Measurements from ENCODE around the gene SLC22A23.
"Not testable (repeated sequence)": the region's sequence is repeated elsewhere in the genome, so short reads cannot be mapped to it uniquely, and the experiment has no call there.

SLC22A23 gene

DNA sequence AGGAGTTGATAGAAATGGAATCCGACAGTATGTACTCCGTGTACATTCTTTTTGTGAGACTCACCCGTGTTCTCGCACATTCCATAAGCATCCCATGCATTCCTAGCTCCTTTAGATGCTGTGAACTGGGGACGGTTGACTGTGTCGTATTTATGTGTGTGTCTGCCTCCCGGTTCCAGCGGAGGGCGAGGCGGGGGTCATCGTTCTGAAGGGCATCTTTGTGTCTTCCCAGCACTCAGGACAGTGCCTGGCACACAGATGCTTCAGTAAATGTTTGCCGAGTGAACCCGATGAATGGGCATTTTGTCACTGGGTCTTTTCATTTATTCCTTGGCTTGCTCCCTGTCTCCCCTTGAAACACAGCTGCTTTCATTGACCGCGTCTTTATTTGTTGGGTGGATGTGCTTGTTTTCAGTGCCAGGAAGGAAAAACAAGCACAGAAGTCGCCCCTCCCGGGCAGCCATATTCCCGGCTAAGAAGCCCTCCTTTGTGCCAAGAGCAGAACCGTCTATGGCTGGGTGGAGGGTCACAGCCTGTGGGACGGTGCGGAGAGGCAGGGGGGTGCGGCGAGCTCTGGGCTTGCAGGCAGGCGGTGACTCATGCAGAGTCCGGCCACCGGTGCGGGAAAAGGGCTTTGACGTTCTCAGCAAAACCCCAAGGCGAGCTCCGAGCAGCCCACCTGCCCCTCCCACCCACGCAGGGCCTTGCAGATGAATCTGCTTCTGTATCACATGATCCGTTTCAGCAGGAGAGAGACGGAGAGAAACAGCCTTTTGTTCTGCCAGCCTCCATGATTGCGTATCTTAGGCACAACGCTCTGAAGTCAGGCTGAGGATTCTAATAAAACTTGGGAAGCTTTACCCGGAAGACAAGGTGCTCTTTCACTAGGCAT is 209.3 kb downstream of the SLC22A23 start:
- DNase-seq (ENCODE audit: insufficient read length, low spot score) (no peak), FAIRE-seq (no peak)
- TF ChIP-seq, protein P1, sequence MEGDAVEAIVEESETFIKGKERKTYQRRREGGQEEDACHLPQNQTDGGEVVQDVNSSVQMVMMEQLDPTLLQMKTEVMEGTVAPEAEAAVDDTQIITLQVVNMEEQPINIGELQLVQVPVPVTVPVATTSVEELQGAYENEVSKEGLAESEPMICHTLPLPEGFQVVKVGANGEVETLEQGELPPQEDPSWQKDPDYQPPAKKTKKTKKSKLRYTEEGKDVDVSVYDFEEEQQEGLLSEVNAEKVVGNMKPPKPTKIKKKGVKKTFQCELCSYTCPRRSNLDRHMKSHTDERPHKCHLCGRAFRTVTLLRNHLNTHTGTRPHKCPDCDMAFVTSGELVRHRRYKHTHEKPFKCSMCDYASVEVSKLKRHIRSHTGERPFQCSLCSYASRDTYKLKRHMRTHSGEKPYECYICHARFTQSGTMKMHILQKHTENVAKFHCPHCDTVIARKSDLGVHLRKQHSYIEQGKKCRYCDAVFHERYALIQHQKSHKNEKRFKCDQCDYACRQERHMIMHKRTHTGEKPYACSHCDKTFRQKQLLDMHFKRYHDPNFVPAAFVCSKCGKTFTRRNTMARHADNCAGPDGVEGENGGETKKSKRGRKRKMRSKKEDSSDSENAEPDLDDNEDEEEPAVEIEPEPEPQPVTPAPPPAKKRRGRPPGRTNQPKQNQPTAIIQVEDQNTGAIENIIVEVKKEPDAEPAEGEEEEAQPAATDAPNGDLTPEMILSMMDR (IDR thresholded peaks at IDR 0.05; ENCODE audit: insufficient read depth, missing control alignments), result no peak

DNA sequence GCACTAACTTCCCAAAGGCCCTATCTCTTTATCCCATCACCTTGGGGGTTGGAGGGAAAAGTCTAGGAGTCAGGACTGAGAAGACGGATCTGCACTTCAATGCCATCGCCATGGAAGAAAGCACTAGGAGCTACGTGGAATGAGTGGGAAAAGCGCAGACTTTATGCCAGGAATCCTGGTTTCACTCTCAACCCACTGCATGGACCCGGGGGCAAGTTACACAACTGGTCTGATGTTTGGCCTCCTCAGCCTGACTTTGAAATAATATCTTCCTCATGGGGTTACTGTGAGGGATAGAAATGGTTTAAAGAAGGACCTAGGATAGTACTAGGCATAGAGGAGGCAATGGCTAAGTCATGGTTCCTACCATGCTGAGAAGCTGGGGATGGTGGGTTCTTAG is 211.6 kb downstream of the SLC22A23 start:
- FAIRE-seq (no peak), DNase-seq (ENCODE audit: insufficient read length, low spot score) (no peak)
- TF ChIP-seq, protein P1 (IDR thresholded peaks at IDR 0.05; ENCODE audit: insufficient read depth, missing control alignments), result no peak

DNA sequence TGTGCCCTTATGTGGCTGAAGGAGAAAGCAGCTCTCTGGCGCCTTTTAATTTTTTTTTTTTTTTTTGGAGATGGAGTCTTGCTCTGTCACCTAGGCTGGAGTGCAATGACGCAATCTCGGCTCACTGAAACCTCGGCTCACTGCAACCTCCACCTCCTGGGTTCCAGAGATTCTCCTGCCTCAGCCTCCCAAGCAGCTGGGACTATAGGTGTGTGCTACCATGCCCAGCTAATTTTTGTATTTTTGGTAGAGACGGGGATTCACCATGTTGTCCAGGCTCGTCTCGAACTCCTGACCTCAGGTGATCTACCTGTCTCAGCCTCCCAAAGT is 212.1 kb downstream of the SLC22A23 start:
- not testable (repeated sequence) for DNase-seq (ENCODE audit: insufficient read length, low spot score); FAIRE-seq

DNA sequence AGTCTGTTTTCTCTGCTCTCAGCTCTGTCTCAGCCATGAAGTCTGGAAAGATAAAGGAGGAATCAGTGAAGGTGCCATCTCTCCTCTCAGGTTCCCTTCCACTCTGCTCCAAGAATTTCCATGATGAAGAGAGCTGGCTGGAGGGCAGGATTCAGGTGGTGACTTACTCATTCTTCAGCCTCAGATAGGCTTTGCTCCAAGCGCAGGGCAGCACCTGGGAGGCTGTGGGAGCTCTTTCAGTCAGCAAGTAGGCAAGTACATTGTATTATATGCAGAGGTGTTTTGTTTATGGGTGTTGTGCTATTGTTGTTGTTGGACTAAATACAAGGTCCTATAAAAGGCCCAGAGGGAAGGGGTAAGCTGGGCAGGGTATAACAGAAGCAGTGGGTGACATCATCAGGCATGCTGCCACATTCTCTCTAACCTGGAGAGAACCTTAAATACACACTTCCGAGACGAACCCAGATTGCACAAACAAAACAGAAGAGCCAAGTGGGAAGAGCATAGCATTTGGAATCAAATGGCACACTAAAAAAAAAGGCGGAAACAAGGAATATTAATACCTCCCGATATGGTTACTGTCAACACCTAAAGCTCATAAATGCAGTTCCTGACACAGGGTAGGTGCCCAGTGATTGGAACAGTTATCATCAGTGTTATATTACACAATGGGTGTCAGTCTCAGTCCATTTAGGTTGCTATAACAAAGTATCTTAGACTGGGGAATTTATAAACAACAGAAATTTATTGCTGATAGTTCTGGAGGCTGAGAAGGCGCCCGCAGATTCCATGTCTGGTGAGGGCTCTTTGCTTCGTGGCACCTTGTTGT is 212.6 kb downstream of the SLC22A23 start:
- no peak for DNase-seq (ENCODE audit: insufficient read length, low spot score)
- TF ChIP-seq, protein P1 (IDR thresholded peaks at IDR 0.05; ENCODE audit: insufficient read depth, missing control alignments), result no peak
- FAIRE-seq, result no peak

DNA sequence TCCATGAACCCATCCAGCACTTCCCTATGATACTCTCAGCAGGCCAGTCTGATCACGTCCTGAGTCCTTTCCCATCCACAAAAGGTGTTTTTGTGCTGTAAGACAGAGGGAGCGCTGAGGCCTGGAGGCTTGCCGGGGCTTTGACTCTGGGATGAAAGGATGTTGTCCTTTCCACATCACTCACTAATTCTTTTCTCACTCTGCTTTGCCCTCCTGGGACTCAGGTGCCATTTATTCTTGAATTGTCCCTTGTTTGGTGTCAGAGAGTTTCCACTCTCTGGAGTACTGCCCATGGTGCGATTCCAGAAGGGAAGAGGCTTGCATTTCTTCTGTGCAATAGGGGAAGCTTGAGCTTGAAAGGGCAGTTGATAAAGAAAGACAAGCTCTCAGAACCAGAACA is 214.1 kb downstream of the SLC22A23 start:
- FAIRE-seq (no peak), DNase-seq (ENCODE audit: insufficient read length, low spot score) (no peak)
- TF ChIP-seq, protein P1 (IDR thresholded peaks at IDR 0.05; ENCODE audit: insufficient read depth, missing control alignments), result no peak

DNA sequence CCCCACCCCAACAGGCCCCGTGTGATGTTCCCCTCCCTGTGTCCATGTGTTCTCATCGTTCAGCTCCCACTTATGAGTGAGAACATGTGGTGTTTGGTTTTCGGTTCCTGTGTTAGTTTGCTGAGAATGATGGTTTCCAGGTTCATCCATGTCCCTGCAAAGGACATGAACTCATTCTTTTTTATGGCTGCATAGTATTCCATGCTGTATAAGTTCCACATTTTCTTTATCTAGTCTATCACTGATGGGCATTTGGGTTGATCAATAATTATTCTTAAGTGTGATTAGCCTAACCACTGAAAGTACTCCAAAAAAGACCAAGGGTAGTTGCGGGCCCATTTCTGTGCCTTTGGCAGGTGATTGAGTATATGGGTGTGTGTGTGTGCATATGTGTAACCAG is 215.1 kb downstream of the SLC22A23 start:
- FAIRE-seq; DNase-seq (ENCODE audit: insufficient read length, low spot score): not testable (repeated sequence)

DNA sequence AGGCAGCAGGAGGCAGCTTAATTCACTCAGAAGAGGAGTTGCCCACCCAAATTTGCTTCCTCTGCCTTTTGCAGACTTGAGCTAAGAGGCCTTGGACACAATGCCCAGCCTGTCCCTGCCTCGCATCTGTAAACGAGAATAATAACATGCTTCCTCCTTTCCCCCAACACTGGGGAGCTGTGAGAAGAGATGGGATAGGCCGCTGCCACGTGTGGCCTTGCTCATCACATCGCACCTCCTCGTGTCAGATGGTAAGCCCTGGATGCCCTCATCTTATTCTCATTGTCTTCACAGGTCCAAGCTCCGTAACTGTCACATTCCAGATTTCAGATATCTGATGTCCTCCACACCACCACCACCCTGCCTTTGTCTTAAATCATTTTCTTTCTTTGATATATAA is 216.3 kb downstream of the SLC22A23 start:
- no peak for DNase-seq (ENCODE audit: insufficient read length, low spot score)
- FAIRE-seq, result no peak
- TF ChIP-seq, protein P1 (IDR thresholded peaks at IDR 0.05; ENCODE audit: insufficient read depth, missing control alignments), result no peak

Data from D721Med (cell line).